ENCODE results near the gene APPBP2.

DNA sequence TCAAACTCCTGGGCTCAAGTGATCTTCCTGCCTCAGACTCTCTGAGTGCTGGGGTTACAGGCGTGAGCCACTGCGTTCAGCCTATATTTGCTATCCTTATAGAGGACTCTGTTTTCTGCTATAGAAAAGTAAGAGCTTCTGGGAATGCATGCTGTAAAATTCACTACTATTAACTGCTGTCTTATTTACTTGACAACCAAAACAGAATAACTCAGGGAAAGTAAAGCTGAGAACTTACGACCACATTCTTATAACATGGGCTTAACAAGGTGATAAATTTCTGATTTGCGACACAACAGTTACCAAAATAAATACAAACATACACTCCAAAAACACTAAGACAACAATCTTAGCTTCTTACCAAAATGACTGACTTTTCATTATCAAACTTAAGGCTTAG lies 23.9 kb downstream of the APPBP2 start:
- TF ChIP-seq GATA2 (IDR thresholded peaks at IDR 0.05; ENCODE audit: low read depth, low read length) (no peak), GATA3 (IDR thresholded peaks at IDR 0.05; ENCODE audit: low read depth, low read length) (no peak)

Data from SH-SY5Y (cell line).